Measurements from ENCODE around the gene SYTL3. TPM values are rescaled to one million over a fixed set of nuclear protein-coding genes. Genes with fewer than 3 reads are reported as not detected.

Gene SYTL3
- total RNA-seq, 1 experiment from 2014 or later: 0.86 TPM

GRCh38 chr6:158715330-158716311 is 65.8 kb downstream of the SYTL3 start:
- H3K4me3 ChIP-seq (ENCODE audit: low read depth, low read length): no peak overlapping the region
- Mint-ChIP-seq H3K27me3 (ENCODE audit: insufficient read depth, unreplicated experiment) (no peaks in the 10 kb centered on the region), H3K4me1 (ENCODE audit: low read depth, unreplicated experiment) (peaks cover 7% of the 10 kb centered on the region), H3K4me3 (ENCODE audit: unreplicated experiment) (no peak overlapping the region), H3K36me3 (ENCODE audit: insufficient read depth, unreplicated experiment) (no peaks in the 10 kb centered on the region), H3K27ac (ENCODE audit: unreplicated experiment) (no peak overlapping the region), H3K9me3 (ENCODE audit: unreplicated experiment) (no peaks in the 10 kb centered on the region)
- intact Hi-C loops (cut with micrococcal nuclease; ENCODE audit: unreplicated experiment): no loop called here
- no peak for DNase-seq
- H3K36me3 ChIP-seq (ENCODE audit: control insufficient read depth, insufficient read depth, low read length): no peaks in the 10 kb centered on the region
- peaks cover 28% of the 10 kb centered on the region for H3K4me1 ChIP-seq
- POLR2A ChIA-PET: no interaction called here
- no TSS peak for BruUV-seq (replicated peaks)
- CTCF ChIA-PET: no interaction called here
- TF ChIP-seq CTCF (IDR thresholded peaks at IDR 0.05; ENCODE audit: insufficient read depth in 1 of 2, low read depth in 1 of 2, low read length in 1 of 2, severe bottlenecking in 1 of 2, unreplicated experiment in 1 of 2): no peak
- no peaks in the 10 kb centered on the region for H3K27me3 ChIP-seq (replicated peaks; ENCODE audit: control insufficient read depth, insufficient read depth, low read length)
- H3K9me3 ChIP-seq: no peaks in the 10 kb centered on the region

- no peaks in the 10 kb centered on the region for H3K9me3 Mint-ChIP-seq (ENCODE audit: unreplicated experiment)
- H3K27me3 ChIP-seq (replicated peaks; ENCODE audit: control insufficient read depth, insufficient read depth, low read length): no peaks in the 10 kb centered on the region
- no peaks in the 10 kb centered on the region for H3K9me3 ChIP-seq
- H3K4me1 Mint-ChIP-seq (ENCODE audit: low read depth, unreplicated experiment): peaks cover 7% of the 10 kb centered on the region
- BruUV-seq (replicated peaks): no TSS peak
- intact Hi-C loops (cut with micrococcal nuclease; ENCODE audit: unreplicated experiment): no loop called here
- ChIA-PET CTCF (interaction anchor here (0.8 to 1.3 kb wide), 4 partner anchors 10 to 50 kb away, joined by 3 to 6 read pairs (median 4); no protein-coding TSS in a partner anchor), POLR2A (interaction anchor here (0.6 kb wide), 1 partner anchor 227 kb away, joined by 3 read pairs; no protein-coding TSS in a partner anchor)
- no peaks in the 10 kb centered on the region for H3K36me3 ChIP-seq (ENCODE audit: control insufficient read depth, insufficient read depth, low read length)
- H3K4me3 ChIP-seq (ENCODE audit: low read depth, low read length): no peak overlapping the region
- H3K4me3 Mint-ChIP-seq (ENCODE audit: unreplicated experiment): no peak overlapping the region
- TF ChIP-seq CTCF (IDR thresholded peaks at IDR 0.05; ENCODE audit: insufficient read depth in 1 of 2, low read depth in 1 of 2, low read length in 1 of 2, severe bottlenecking in 1 of 2, unreplicated experiment in 1 of 2): no peak
- H3K36me3 Mint-ChIP-seq (ENCODE audit: insufficient read depth, unreplicated experiment): no peaks in the 10 kb centered on the region
- no peak overlapping the region for H3K27ac Mint-ChIP-seq (ENCODE audit: unreplicated experiment)
- peaks cover 28% of the 10 kb centered on the region for H3K4me1 ChIP-seq
- no peak for DNase-seq
- no peaks in the 10 kb centered on the region for H3K27me3 Mint-ChIP-seq (ENCODE audit: insufficient read depth, unreplicated experiment)
Observed at GRCh38 chr6:158717341-158718330, 67.8 kb downstream of the SYTL3 start.

All from Caco-2 (cell line).